ENCODE measurements around the gene DOCK10. TPM values are rescaled to one million over a fixed set of nuclear protein-coding genes. Genes with fewer than 3 reads are reported as not detected.
A peak's percentile ranks its signal among the peaks of the same experiment; 100 is the strongest.

DOCK10 gene
- polyA plus RNA-seq, 1 donor (not counting 4 experiments of a cell fraction or from before 2014, with no cell fraction given): 2.5 TPM

DNA sequence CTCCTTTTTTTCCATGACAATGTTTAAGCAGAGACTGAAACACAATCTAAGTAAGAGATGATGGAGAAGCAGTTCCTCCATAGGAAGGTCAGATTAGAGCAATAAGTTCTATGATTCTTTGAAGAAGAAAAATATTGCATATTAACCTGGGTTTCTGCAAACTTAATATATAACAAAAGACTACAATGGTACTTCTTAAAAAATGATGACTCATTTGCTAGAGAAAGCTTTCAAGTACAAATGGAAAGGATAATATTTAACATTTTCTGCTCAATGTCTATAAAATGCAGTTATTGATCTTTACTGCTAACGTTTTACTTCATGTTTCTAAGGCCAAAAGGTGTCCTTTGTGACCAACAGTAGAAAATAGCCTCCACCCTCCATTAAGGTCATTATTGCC is 158.6 kb downstream of the DOCK10 start:
- Histone ChIP-seq H3K4me2 (ENCODE audit: control insufficient read depth, extremely low read depth, insufficient read depth, low read depth, low read length) (no peak overlapping the region), H3K27me3 (ENCODE audit: control insufficient read depth, extremely low read depth, insufficient read depth, low read length) (no peaks in the 10 kb centered on the region), H3K27ac (ENCODE audit: control insufficient read depth, insufficient read depth, low read length) (no peak overlapping the region), H3K9me1 (ENCODE audit: control insufficient read depth, extremely low read depth, insufficient read depth, low read length) (no peaks in the 10 kb centered on the region), H3K79me2 (ENCODE audit: control insufficient read depth, insufficient read depth, low read length) (no peaks in the 10 kb centered on the region), H3K4me1 (ENCODE audit: control insufficient read depth, extremely low read depth, insufficient read depth, low read length) (peaks cover 30% of the 10 kb centered on the region), H3K36me3 (ENCODE audit: control insufficient read depth in 2 of 2, extremely low read depth in 1 of 2, insufficient read depth in 2 of 2, low read length in 2 of 2) (no peaks in the 10 kb centered on the region), H3K9ac (ENCODE audit: control insufficient read depth, extremely low read depth, insufficient read depth, low read length) (no peak overlapping the region), H3K9me3 (ENCODE audit: control insufficient read depth, low read depth, low read length) (no peaks in the 10 kb centered on the region), H2AFZ (ENCODE audit: control insufficient read depth, low read length) (no peak overlapping the region), H4K20me1 (ENCODE audit: control insufficient read depth, extremely low read depth, insufficient read depth, low read length) (no peaks in the 10 kb centered on the region), H3K4me3 (ENCODE audit: control insufficient read depth in 2 of 3, extremely low read depth in 1 of 3, insufficient read depth in 2 of 3, low read depth in 1 of 3, low read length in 3 of 3) (no peak overlapping the region)
- DNase-seq (ENCODE audit: low read depth, low spot score): no peak
- no peak for TF ChIP-seq EZH2 (IDR thresholded peaks at IDR 0.05; ENCODE audit: low read length)
- TF ChIP-seq, protein P1, sequence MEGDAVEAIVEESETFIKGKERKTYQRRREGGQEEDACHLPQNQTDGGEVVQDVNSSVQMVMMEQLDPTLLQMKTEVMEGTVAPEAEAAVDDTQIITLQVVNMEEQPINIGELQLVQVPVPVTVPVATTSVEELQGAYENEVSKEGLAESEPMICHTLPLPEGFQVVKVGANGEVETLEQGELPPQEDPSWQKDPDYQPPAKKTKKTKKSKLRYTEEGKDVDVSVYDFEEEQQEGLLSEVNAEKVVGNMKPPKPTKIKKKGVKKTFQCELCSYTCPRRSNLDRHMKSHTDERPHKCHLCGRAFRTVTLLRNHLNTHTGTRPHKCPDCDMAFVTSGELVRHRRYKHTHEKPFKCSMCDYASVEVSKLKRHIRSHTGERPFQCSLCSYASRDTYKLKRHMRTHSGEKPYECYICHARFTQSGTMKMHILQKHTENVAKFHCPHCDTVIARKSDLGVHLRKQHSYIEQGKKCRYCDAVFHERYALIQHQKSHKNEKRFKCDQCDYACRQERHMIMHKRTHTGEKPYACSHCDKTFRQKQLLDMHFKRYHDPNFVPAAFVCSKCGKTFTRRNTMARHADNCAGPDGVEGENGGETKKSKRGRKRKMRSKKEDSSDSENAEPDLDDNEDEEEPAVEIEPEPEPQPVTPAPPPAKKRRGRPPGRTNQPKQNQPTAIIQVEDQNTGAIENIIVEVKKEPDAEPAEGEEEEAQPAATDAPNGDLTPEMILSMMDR (optimal IDR thresholded peaks at IDR 0.05 in 1 of 3, IDR thresholded peaks at IDR 0.05 in 1 of 3, conservative IDR thresholded peaks at IDR 0.05 in 1 of 3; ENCODE audit: extremely low read depth in 1 of 3, insufficient read depth in 2 of 3, low read length in 3 of 3): no peak
- no peak for FAIRE-seq
- dilution Hi-C loops (cut with MboI; ENCODE audit: extremely low pct_ligation_motif_present, low sequenced_read_pairs): no loop called here

DNA sequence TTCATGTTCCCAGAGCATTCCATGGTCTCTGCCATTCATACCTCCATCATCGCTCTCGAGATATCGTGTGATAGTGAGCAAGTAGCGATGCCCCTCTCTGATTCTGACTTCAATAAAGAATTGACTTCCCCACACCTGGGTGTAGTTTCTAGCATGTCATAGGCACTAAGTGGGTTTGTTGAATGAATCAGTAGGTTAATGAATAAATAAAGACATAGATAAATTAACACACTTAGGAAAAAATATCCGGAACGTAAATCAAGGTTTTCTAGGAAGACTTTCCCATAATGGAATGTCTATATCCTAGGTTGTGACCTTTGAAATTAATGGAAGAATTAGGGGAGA is 159.1 kb downstream of the DOCK10 start:
- H3K9me1 ChIP-seq (ENCODE audit: control insufficient read depth, extremely low read depth, insufficient read depth, low read length): no peaks in the 10 kb centered on the region
- H3K4me2 ChIP-seq (ENCODE audit: control insufficient read depth, extremely low read depth, insufficient read depth, low read depth, low read length): no peak overlapping the region
- no peak overlapping the region for H3K4me3 ChIP-seq (ENCODE audit: control insufficient read depth in 2 of 3, extremely low read depth in 1 of 3, insufficient read depth in 2 of 3, low read depth in 1 of 3, low read length in 3 of 3)
- FAIRE-seq: no peak
- dilution Hi-C loops (cut with MboI; ENCODE audit: extremely low pct_ligation_motif_present, low sequenced_read_pairs): no loop called here
- no peak overlapping the region for H3K9ac ChIP-seq (ENCODE audit: control insufficient read depth, extremely low read depth, insufficient read depth, low read length)
- no peaks in the 10 kb centered on the region for H4K20me1 ChIP-seq (ENCODE audit: control insufficient read depth, extremely low read depth, insufficient read depth, low read length)
- H3K27ac ChIP-seq (ENCODE audit: control insufficient read depth, insufficient read depth, low read length): peak overlapping the region; percentile 13
- DNase-seq (ENCODE audit: low read depth, low spot score): no peak
- H3K9me3 ChIP-seq (ENCODE audit: control insufficient read depth, low read depth, low read length): no peaks in the 10 kb centered on the region
- H3K4me1 ChIP-seq (ENCODE audit: control insufficient read depth, extremely low read depth, insufficient read depth, low read length): peaks cover 30% of the 10 kb centered on the region
- H2AFZ ChIP-seq (ENCODE audit: control insufficient read depth, low read length): no peak overlapping the region
- H3K36me3 ChIP-seq (ENCODE audit: control insufficient read depth in 2 of 2, extremely low read depth in 1 of 2, insufficient read depth in 2 of 2, low read length in 2 of 2): no peaks in the 10 kb centered on the region
- H3K79me2 ChIP-seq (ENCODE audit: control insufficient read depth, insufficient read depth, low read length): no peaks in the 10 kb centered on the region
- no peak for TF ChIP-seq EZH2 (IDR thresholded peaks at IDR 0.05; ENCODE audit: low read length)
- TF ChIP-seq, protein P1 (optimal IDR thresholded peaks at IDR 0.05 in 1 of 3, IDR thresholded peaks at IDR 0.05 in 1 of 3, conservative IDR thresholded peaks at IDR 0.05 in 1 of 3; ENCODE audit: extremely low read depth in 1 of 3, insufficient read depth in 2 of 3, low read length in 3 of 3): no peak
- no peaks in the 10 kb centered on the region for H3K27me3 ChIP-seq (ENCODE audit: control insufficient read depth, extremely low read depth, insufficient read depth, low read length)
